ENCODE measurements around the gene TTLL11.

DNA sequence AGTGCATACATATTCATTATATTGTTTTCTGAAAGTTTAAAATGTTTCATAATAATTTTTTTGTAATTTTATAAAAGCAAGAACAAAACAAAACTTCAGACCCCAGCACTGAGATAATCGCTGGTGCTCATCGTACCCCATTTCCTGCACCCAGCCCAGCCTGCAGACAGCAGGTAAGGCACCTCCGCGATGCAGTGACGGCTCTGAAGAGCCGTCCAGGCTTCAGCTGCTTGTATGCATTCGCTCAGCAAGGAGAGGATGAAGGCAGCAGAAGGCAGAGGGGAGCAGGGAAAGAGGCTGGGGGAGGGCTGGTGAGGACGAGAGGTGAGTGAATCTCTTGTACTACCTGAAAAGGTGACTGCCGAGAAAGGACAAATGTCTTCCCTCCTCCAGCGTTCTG is 153.5 kb downstream of the TTLL11 start:
- TF ChIP-seq, protein P1, sequence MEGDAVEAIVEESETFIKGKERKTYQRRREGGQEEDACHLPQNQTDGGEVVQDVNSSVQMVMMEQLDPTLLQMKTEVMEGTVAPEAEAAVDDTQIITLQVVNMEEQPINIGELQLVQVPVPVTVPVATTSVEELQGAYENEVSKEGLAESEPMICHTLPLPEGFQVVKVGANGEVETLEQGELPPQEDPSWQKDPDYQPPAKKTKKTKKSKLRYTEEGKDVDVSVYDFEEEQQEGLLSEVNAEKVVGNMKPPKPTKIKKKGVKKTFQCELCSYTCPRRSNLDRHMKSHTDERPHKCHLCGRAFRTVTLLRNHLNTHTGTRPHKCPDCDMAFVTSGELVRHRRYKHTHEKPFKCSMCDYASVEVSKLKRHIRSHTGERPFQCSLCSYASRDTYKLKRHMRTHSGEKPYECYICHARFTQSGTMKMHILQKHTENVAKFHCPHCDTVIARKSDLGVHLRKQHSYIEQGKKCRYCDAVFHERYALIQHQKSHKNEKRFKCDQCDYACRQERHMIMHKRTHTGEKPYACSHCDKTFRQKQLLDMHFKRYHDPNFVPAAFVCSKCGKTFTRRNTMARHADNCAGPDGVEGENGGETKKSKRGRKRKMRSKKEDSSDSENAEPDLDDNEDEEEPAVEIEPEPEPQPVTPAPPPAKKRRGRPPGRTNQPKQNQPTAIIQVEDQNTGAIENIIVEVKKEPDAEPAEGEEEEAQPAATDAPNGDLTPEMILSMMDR (IDR thresholded peaks at IDR 0.05) = no peak
- no peak for TF ChIP-seq POLR2A (IDR thresholded peaks at IDR 0.05; ENCODE audit: low read depth)
- TF ChIP-seq EP300 (IDR thresholded peaks at IDR 0.05) = no peak
- TF ChIP-seq POLR2AphosphoS5 (IDR thresholded peaks at IDR 0.05) = no peak

All from esophagus muscularis mucosa (tissue), 4 donors.